ENCODE measurements around the gene CCKAR. TPM values are rescaled to one million over a fixed set of nuclear protein-coding genes. Genes with fewer than 3 reads are reported as not detected.

Gene CCKAR
- total and polyA plus RNA-seq, 10 of the 15 experiments (the other 5 are each of a cell fraction or from before 2014, with no cell fraction given): not detected

GRCh38 chr4:26471890-26472289, 18.4 kb downstream of the CCKAR start:
- no peak for ATAC-seq
- no peak for FAIRE-seq
- no peak for DNase-seq (ENCODE audit: low read depth, low spot score)

GRCh38 chr4:26468977-26469376, 21.3 kb downstream of the CCKAR start:
- FAIRE-seq: no peak
- no peak overlapping the region for H3K27ac ChIP-seq (ENCODE audit: control insufficient read depth, insufficient read depth)
- TF ChIP-seq CREM (IDR thresholded peaks at IDR 0.05; ENCODE audit: low read depth) (no peak), IKZF1 (conservative IDR thresholded peaks at IDR 0.05) (no peak), EED (IDR thresholded peaks at IDR 0.05; ENCODE audit: low read depth) (no peak), NFYA (IDR thresholded peaks at IDR 0.05; ENCODE audit: borderline replicate concordance, low read depth, low read length) (no peak)
- intact Hi-C loops (cut with micrococcal nuclease; ENCODE audit: unreplicated experiment): no loop called here
- H3K4me2 ChIP-seq (ENCODE audit: control insufficient read depth, insufficient read depth): no peak overlapping the region
- H3K36me3 ChIP-seq (ENCODE audit: control insufficient read depth in 2 of 2, insufficient read depth in 2 of 2, low read length in 1 of 2): no peaks in the 10 kb centered on the region
- 10% methylated on average over 4 of the region's 4 CpGs for WGBS (ENCODE audit: insufficient coverage, insufficient replicate concordance, low lambda C conversion rate, missing lambda C conversion rate)
- H3K27me3 ChIP-seq (replicated peaks in 1 of 2; ENCODE audit: control insufficient read depth in 2 of 2, insufficient read depth in 2 of 2, low read length in 1 of 2): peaks cover 0 to 2% of the 10 kb centered on the region in 2 experiments; a peak in 2 of 4 replicates
- in situ Hi-C loops (cut with MboI): no loop called here
- ATAC-seq: no peak
- ChIA-PET RAD21 (ENCODE audit: unreplicated experiment) (no interaction called here), POLR2A (no interaction called here), CTCF (no interaction called here), SMC1A (ENCODE audit: uncharacterized antibody, unreplicated experiment) (no interaction called here)
- no TSS peak for BruUV-seq (replicated peaks)
- no peaks in the 10 kb centered on the region for H3K4me1 ChIP-seq (ENCODE audit: control insufficient read depth, insufficient read depth, low read length)
- H3K4me3 ChIP-seq: no peak overlapping the region
- no peaks in the 10 kb centered on the region for H3K9me3 ChIP-seq (replicated peaks; ENCODE audit: control insufficient read depth, insufficient read depth, low read length)
- no peak overlapping the region for H3K9ac ChIP-seq (ENCODE audit: control insufficient read depth, insufficient read depth, low read length)
- H4K20me1 ChIP-seq (ENCODE audit: control insufficient read depth, insufficient read depth): no peaks in the 10 kb centered on the region
- no peaks in the 10 kb centered on the region for H3K79me2 ChIP-seq (ENCODE audit: control insufficient read depth, insufficient read depth, low read length)
- H2AFZ ChIP-seq (ENCODE audit: control insufficient read depth, low read depth, low read length): no peak overlapping the region
- no peak for DNase-seq (ENCODE audit: low read depth, low spot score)

More at GRCh38 chr4:26471890-26472289, 18.4 kb downstream of the CCKAR start:
- Histone ChIP-seq H4K20me1 (ENCODE audit: control insufficient read depth, insufficient read depth) (no peaks in the 10 kb centered on the region), H3K4me3 (no peak overlapping the region), H3K4me1 (ENCODE audit: control insufficient read depth, insufficient read depth, low read length) (no peaks in the 10 kb centered on the region), H3K79me2 (ENCODE audit: control insufficient read depth, insufficient read depth, low read length) (no peaks in the 10 kb centered on the region), H3K9ac (ENCODE audit: control insufficient read depth, insufficient read depth, low read length) (no peak overlapping the region), H3K27me3 (replicated peaks in 1 of 2; ENCODE audit: control insufficient read depth in 2 of 2, insufficient read depth in 2 of 2, low read length in 1 of 2) (peaks cover 0 to under 1% of the 10 kb centered on the region in 2 experiments; a peak in 3 of 4 replicates), H3K27ac (ENCODE audit: control insufficient read depth, insufficient read depth) (no peak overlapping the region), H3K36me3 (ENCODE audit: control insufficient read depth in 2 of 2, insufficient read depth in 2 of 2, low read length in 1 of 2) (no peaks in the 10 kb centered on the region), H2AFZ (ENCODE audit: control insufficient read depth, low read depth, low read length) (no peak overlapping the region), H3K4me2 (ENCODE audit: control insufficient read depth, insufficient read depth) (no peak overlapping the region), H3K9me3 (replicated peaks; ENCODE audit: control insufficient read depth, insufficient read depth, low read length) (no peaks in the 10 kb centered on the region)
- BruUV-seq (replicated peaks): no TSS peak
- WGBS (ENCODE audit: insufficient coverage, insufficient replicate concordance, low lambda C conversion rate, missing lambda C conversion rate): 0% methylated on average over 1 of the region's 1 CpG
- TF ChIP-seq SMC3 (IDR thresholded peaks at IDR 0.05; ENCODE audit: borderline replicate concordance, low read length): no peak
- no peak for TF ChIP-seq NFIC (IDR thresholded peaks at IDR 0.05; ENCODE audit: low read depth, low read length)
- no peak for TF ChIP-seq RFX5 (IDR thresholded peaks at IDR 0.05; ENCODE audit: low read depth, low read length)
- no peak for TF ChIP-seq SMAD5 (IDR thresholded peaks at IDR 0.05; ENCODE audit: low read depth)
- TF ChIP-seq SIN3A (IDR thresholded peaks at IDR 0.05; ENCODE audit: low read depth, low read length): no peak
- no peak for TF ChIP-seq BACH1 (IDR thresholded peaks at IDR 0.05; ENCODE audit: borderline replicate concordance)
- ChIA-PET SMC1A (ENCODE audit: uncharacterized antibody, unreplicated experiment) (interaction anchor here (1.2 kb wide), 1 partner anchor 8 kb away, joined by 3 read pairs; no protein-coding TSS in a partner anchor), CTCF (no interaction called here), RAD21 (ENCODE audit: unreplicated experiment) (no interaction called here), POLR2A (no interaction called here)
- intact Hi-C loops (cut with micrococcal nuclease; ENCODE audit: unreplicated experiment): no loop called here
- in situ Hi-C loops (cut with MboI): no loop called here

Data from GM12878 (cell line).